ENCODE measurements around the gene SH3D19.

SH3D19 gene

GRCh38 chr4:151158979-151159378 lies 166.4 kb downstream of the SH3D19 start:
- TF ChIP-seq CTCF (IDR thresholded peaks at IDR 0.05; ENCODE audit: insufficient read depth, low read length, poor library complexity, severe bottlenecking): no peak
- no peak for DNase-seq (ENCODE audit: extremely low read depth, insufficient read length)
- no peaks in the 10 kb centered on the region for H3K36me3 ChIP-seq (ENCODE audit: control insufficient read depth, insufficient read depth, low read length)
- H3K27me3 ChIP-seq (replicated peaks; ENCODE audit: control insufficient read depth, insufficient read depth, low read length): no peaks in the 10 kb centered on the region
- no peak overlapping the region for H3K4me3 ChIP-seq (replicated peaks; ENCODE audit: low read depth, low read length)

GRCh38 chr4:151157543-151157942 lies 167.9 kb downstream of the SH3D19 start:
- no peak overlapping the region for H3K4me3 ChIP-seq (replicated peaks; ENCODE audit: low read depth, low read length)
- no peak for DNase-seq (ENCODE audit: extremely low read depth, insufficient read length)
- no peak for TF ChIP-seq CTCF (IDR thresholded peaks at IDR 0.05; ENCODE audit: insufficient read depth, low read length, poor library complexity, severe bottlenecking)

GRCh38 chr4:151153585-151153984 lies 171.8 kb downstream of the SH3D19 start:
- Histone ChIP-seq H3K27me3 (replicated peaks; ENCODE audit: control insufficient read depth, insufficient read depth, low read length) (no peaks in the 10 kb centered on the region), H3K4me3 (replicated peaks; ENCODE audit: low read depth, low read length) (no peak overlapping the region), H3K36me3 (ENCODE audit: control insufficient read depth, insufficient read depth, low read length) (no peaks in the 10 kb centered on the region)
- DNase-seq (ENCODE audit: extremely low read depth, insufficient read length): no peak
- no peak for TF ChIP-seq CTCF (IDR thresholded peaks at IDR 0.05; ENCODE audit: insufficient read depth, low read length, poor library complexity, severe bottlenecking)

More at GRCh38 chr4:151157543-151157942, 167.9 kb downstream of the SH3D19 start:
- no peaks in the 10 kb centered on the region for H3K36me3 ChIP-seq (ENCODE audit: control insufficient read depth, insufficient read depth, low read length)
- no peaks in the 10 kb centered on the region for H3K27me3 ChIP-seq (replicated peaks; ENCODE audit: control insufficient read depth, insufficient read depth, low read length)

GRCh38 chr4:151152028-151152427 lies 173.4 kb downstream of the SH3D19 start:
- no peak for TF ChIP-seq CTCF (IDR thresholded peaks at IDR 0.05; ENCODE audit: insufficient read depth, low read length, poor library complexity, severe bottlenecking)
- no peaks in the 10 kb centered on the region for H3K36me3 ChIP-seq (ENCODE audit: control insufficient read depth, insufficient read depth, low read length)
- no peak for DNase-seq (ENCODE audit: extremely low read depth, insufficient read length)
- H3K4me3 ChIP-seq (replicated peaks; ENCODE audit: low read depth, low read length): no peak overlapping the region
- no peaks in the 10 kb centered on the region for H3K27me3 ChIP-seq (replicated peaks; ENCODE audit: control insufficient read depth, insufficient read depth, low read length)

GRCh38 chr4:151150821-151151580 lies 174.4 kb downstream of the SH3D19 start:
- H3K27me3 ChIP-seq (replicated peaks; ENCODE audit: control insufficient read depth, insufficient read depth, low read length): no peaks in the 10 kb centered on the region
- TF ChIP-seq CTCF (IDR thresholded peaks at IDR 0.05; ENCODE audit: insufficient read depth, low read length, poor library complexity, severe bottlenecking): no peak
- no peak for DNase-seq (ENCODE audit: extremely low read depth, insufficient read length)
- no peak overlapping the region for H3K4me3 ChIP-seq (replicated peaks; ENCODE audit: low read depth, low read length)
- H3K36me3 ChIP-seq (ENCODE audit: control insufficient read depth, insufficient read depth, low read length): no peaks in the 10 kb centered on the region
